HEK293T (cell line): ENCODE data around the gene CTU1.

Experiments used
- CTCF ChIA-PET: fragments of 350-600 bp; formaldehyde crosslinking; extraction: SDS; loops from one replicate; lab custom pipeline; 2021; ENCODE audit warnings: antibody characterized with exemption, inconsistent platforms; lab: Yijun Ruan, JAX
- POLR2A ChIA-PET: fragments of 350-600 bp; formaldehyde crosslinking; extraction: SDS; loops from one replicate; lab custom pipeline; 2020; ENCODE audit warnings: antibody characterized with exemption, inconsistent platforms; lab: Yijun Ruan, JAX
- DNase-seq: peaks from one replicate; pipeline ENCODE4 v3.0.0; 2012; ENCODE audit warnings: mixed read lengths; ENCODE audit errors: extremely low spot score
- ARNT ChIP-seq: fragments of 450-650 bp; IDR thresholded peaks from 2 replicates; pipeline ENCODE4 v1.6.1; 2017; ENCODE audit warnings: mild to moderate bottlenecking
- BHLHE40 ChIP-seq: fragments of 450-650 bp; IDR thresholded peaks from 2 replicates; pipeline ENCODE4 v1.6.1; 2016; ENCODE audit warnings: mild to moderate bottlenecking, moderate library complexity, borderline replicate concordance
- CTBP1 ChIP-seq: fragments of 450-650 bp; IDR thresholded peaks from 2 replicates; pipeline ENCODE4 v1.6.1; 2016; ENCODE audit warnings: borderline replicate concordance
- ELF4 ChIP-seq: fragments of 450-650 bp; IDR thresholded peaks from 2 replicates; pipeline ENCODE4 v1.6.1; 2017; ENCODE audit warnings: antibody characterized with exemption
- FOXA1 ChIP-seq: fragments of 450-650 bp; IDR thresholded peaks from 2 replicates; pipeline ENCODE4 v1.6.1; 2016; ENCODE audit warnings: mild to moderate bottlenecking
- FOXK2 ChIP-seq: fragments of 450-650 bp; IDR thresholded peaks from 2 replicates; pipeline ENCODE4 v1.6.1; 2016; ENCODE audit warnings: mild to moderate bottlenecking
- FOXM1 ChIP-seq: fragments of 450-650 bp; IDR thresholded peaks from 2 replicates; pipeline ENCODE4 v1.6.1; 2017; ENCODE audit warnings: mild to moderate bottlenecking, borderline replicate concordance
- HDGF ChIP-seq: fragments of 450-650 bp; IDR thresholded peaks from 2 replicates; pipeline ENCODE4 v1.6.1; 2017; ENCODE audit warnings: antibody characterized with exemption, borderline replicate concordance
- L3MBTL2 ChIP-seq: fragments of 450-650 bp; conservative IDR thresholded peaks from 2 replicates; pipeline ENCODE4 v1.6.1; 2016; ENCODE audit warnings: mild to moderate bottlenecking
- LEF1 ChIP-seq: fragments of 450-650 bp; IDR thresholded peaks from 2 replicates; pipeline ENCODE4 v1.6.1; 2017; ENCODE audit warnings: mild to moderate bottlenecking, borderline replicate concordance
- NFRKB ChIP-seq: fragments of 450-650 bp; IDR thresholded peaks from 2 replicates; pipeline ENCODE4 v1.6.1; 2016; ENCODE audit warnings: mild to moderate bottlenecking, moderate library complexity
- PKNOX1 ChIP-seq: fragments of 450-650 bp; IDR thresholded peaks from 2 replicates; pipeline ENCODE4 v1.6.1; 2016
- SP1 ChIP-seq: fragments of 450-650 bp; IDR thresholded peaks from 2 replicates; pipeline ENCODE4 v1.6.1; 2017
- SUZ12 ChIP-seq: fragments of 450-650 bp; IDR thresholded peaks from 2 replicates; pipeline ENCODE4 v1.6.1; 2016; ENCODE audit warnings: mild to moderate bottlenecking
- TARDBP ChIP-seq: fragments of 450-650 bp; IDR thresholded peaks from 2 replicates; pipeline ENCODE4 v1.6.1; 2016
- ZNF384 ChIP-seq: fragments of 450-650 bp; IDR thresholded peaks from 2 replicates; pipeline ENCODE4 v1.6.1; 2016

Gene CTU1

GRCh38 chr19:51079481-51080110, 28.6 kb downstream of the CTU1 start:
- CTCF ChIA-PET, result no interaction called here
- TF ChIP-seq TARDBP (no peak), ELF4 (no peak), SP1 (no peak), SUZ12 (no peak), HDGF (no peak), BHLHE40 (no peak), ARNT (no peak), LEF1 (no peak), ZNF384 (no peak), FOXM1 (no peak), FOXK2 (no peak), CTBP1 (no peak), FOXA1 (no peak), PKNOX1 (no peak), NFRKB (no peak), L3MBTL2 (no peak)

DNA sequence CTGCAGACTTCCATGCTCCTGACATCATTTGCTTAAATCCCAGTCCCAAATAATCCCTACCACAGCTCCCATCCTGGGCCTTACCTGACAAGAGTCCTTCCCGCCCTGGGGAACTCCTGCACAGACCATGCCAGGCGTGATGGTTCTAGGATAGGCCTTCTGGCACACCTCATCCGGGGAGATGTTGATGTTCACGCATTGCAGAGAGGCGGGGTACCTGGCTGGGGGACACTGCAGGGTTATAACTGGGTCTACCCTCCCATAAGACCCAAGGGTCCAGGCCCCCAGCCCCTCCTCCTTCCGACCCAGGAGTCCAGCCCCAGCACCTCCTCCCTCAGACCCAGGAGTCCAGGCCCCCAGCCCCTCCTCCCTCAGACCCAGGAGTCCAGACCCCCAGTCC, 29.5 kb downstream of the CTU1 start:
- ChIA-PET CTCF (no interaction called here), POLR2A (no interaction called here)
- no peak for DNase-seq
- TF ChIP-seq ELF4 (no peak), BHLHE40 (no peak), FOXA1 (no peak), L3MBTL2 (no peak), HDGF (no peak), ARNT (no peak), FOXM1 (no peak), CTBP1 (no peak), FOXK2 (no peak), ZNF384 (no peak), LEF1 (no peak), NFRKB (no peak), TARDBP (no peak), SP1 (no peak), SUZ12 (no peak), PKNOX1 (no peak)

More at GRCh38 chr19:51079481-51080110, 28.6 kb downstream of the CTU1 start:
- DNase-seq, result no peak
- POLR2A ChIA-PET, result no interaction called here

- TF ChIP-seq FOXM1 (no peak), ARNT (no peak), L3MBTL2 (no peak), TARDBP (no peak), FOXK2 (no peak), CTBP1 (no peak), PKNOX1 (no peak), BHLHE40 (no peak), ELF4 (no peak), HDGF (no peak), FOXA1 (no peak), SUZ12 (no peak), ZNF384 (no peak), NFRKB (no peak), LEF1 (no peak), SP1 (no peak)
- ChIA-PET POLR2A (no interaction called here), CTCF (no interaction called here)
- DNase-seq, result no peak
Measured at GRCh38 chr19:51078104-51078503, 30.1 kb downstream of the CTU1 start.

DNA sequence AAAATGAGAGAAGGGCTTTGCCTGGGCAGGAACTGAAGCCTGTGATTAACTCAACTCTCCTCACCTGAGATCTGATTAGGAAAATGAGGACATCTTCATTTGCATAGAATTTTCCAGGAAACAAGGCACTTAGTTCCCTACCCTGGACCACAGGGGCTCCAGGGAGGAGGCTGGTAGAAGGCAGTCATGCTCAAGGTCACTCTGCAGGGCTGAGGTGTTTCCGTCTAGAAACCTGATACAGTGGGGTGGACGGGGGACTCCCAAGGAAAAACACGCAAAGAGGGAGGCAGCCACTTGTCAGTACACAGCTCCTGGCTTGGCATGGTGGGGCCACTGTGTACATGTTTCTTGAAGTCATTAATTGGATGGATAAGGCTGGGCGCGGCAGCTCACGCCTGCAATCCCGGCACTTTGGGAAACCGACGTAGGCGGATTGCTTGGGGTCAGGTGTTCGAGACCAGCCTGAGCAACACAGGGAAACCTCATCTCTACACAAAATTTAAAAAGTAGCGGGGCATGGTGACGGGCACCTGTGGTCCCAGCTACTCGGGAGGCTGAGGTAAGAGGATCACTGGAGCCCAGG, 31.5 kb downstream of the CTU1 start:
- TF ChIP-seq SUZ12, result no peak
- no peak for TF ChIP-seq ZNF384
- no peak for TF ChIP-seq FOXA1
- no peak for TF ChIP-seq FOXK2
- TF ChIP-seq ARNT, result no peak
- no peak for TF ChIP-seq LEF1
- TF ChIP-seq L3MBTL2, result no peak
- no peak for TF ChIP-seq CTBP1
- TF ChIP-seq ELF4, result no peak
- TF ChIP-seq PKNOX1, result no peak
- no peak for TF ChIP-seq BHLHE40
- TF ChIP-seq SP1, result no peak
- no peak for TF ChIP-seq FOXM1
- TF ChIP-seq HDGF, result no peak
- TF ChIP-seq NFRKB, result no peak
- no peak for TF ChIP-seq TARDBP
- no peak for DNase-seq
- ChIA-PET CTCF (no interaction called here), POLR2A (no interaction called here)

DNA sequence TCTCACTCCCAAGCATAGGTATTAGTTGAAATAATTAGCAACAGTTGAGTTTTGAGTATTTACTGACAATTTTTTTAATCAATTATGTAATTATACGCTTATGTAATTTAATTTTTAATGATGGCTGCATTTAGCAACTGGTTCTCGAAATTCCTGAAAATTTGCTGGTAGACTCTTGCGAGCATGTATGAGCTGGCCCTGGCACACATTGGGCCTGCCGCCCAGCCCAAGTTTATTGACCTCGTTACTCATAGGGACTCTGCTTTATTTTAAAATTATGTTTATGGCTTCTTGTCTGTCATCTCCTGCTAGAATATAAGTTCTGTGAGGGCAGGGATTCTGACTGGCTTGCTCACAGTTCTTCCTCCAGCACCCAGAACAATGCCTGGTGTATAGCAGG, 32.2 kb downstream of the CTU1 start:
- POLR2A ChIA-PET, result no interaction called here
- TF ChIP-seq FOXM1 (no peak), L3MBTL2 (no peak), CTBP1 (no peak), HDGF (no peak), PKNOX1 (no peak), ZNF384 (no peak), BHLHE40 (no peak), NFRKB (no peak), LEF1 (no peak), FOXA1 (no peak), ARNT (no peak), SP1 (no peak), ELF4 (no peak), TARDBP (no peak), SUZ12 (no peak), FOXK2 (no peak)
- CTCF ChIA-PET, result no interaction called here
- DNase-seq, result no peak
